MCF 10A (cell line): Measurements from ENCODE around the gene SCGB1D4. TPM values are rescaled to one million over a fixed set of nuclear protein-coding genes. Genes with fewer than 3 reads are reported as not detected.
"Not testable (repeated sequence)": the region's sequence is repeated elsewhere in the genome, so short reads cannot be mapped to it uniquely, and the experiment has no call there.

Experiments
- BruUV-seq: library from RNA; stranded (reverse); fragments of 400-500 nt; replicated peaks from 2 replicates; lab custom pipeline; 2021; lab: Mats Ljungman, UMichigan
- CTCF ChIA-PET: fragments of 300-600 bp; sonication (Branson Sonifier 250); formaldehyde crosslinking; extraction: SDS; loops from one replicate; lab custom pipeline; 2021; ENCODE audit warnings: antibody characterized with exemption, inconsistent platforms; lab: Yijun Ruan, JAX
- POLR2A ChIA-PET: fragments of 300-600, 350-650 bp; sonication (Branson Sonifier 250); formaldehyde crosslinking; extraction: SDS; loops from one replicate; lab custom pipeline; 2020; ENCODE audit warnings: antibody characterized with exemption, inconsistent platforms; lab: Yijun Ruan, JAX
- DNase-seq: peaks from one replicate; pipeline ENCODE4 v3.0.0-alpha.2; 2018; ENCODE audit not compliant: unreplicated experiment
- H3K27ac Mint-ChIP-seq: one replicate; pipeline ENCODE4 v1.8.0; 2022; ENCODE audit warnings: mild to moderate bottlenecking, low read depth, mixed read lengths; ENCODE audit not compliant: unreplicated experiment
- H3K27me3 Mint-ChIP-seq: one replicate; pipeline ENCODE4 v1.8.0; 2022; ENCODE audit warnings: mixed read lengths; ENCODE audit not compliant: insufficient read depth, unreplicated experiment
- H3K36me3 Mint-ChIP-seq: one replicate; pipeline ENCODE4 v1.8.0; 2022; ENCODE audit warnings: mild to moderate bottlenecking, moderate library complexity, mixed read lengths; ENCODE audit not compliant: insufficient read depth, unreplicated experiment
- H3K4me1 Mint-ChIP-seq: one replicate; pipeline ENCODE4 v1.8.0; 2022; ENCODE audit warnings: mixed read lengths; ENCODE audit not compliant: insufficient read depth, unreplicated experiment
- H3K4me3 Mint-ChIP-seq: one replicate; pipeline ENCODE4 v1.8.0; 2022; ENCODE audit warnings: mild to moderate bottlenecking, moderate library complexity, mixed read lengths; ENCODE audit not compliant: unreplicated experiment
- H3K9me3 Mint-ChIP-seq: one replicate; pipeline ENCODE4 v1.8.0; 2022; ENCODE audit warnings: mixed read lengths; ENCODE audit not compliant: unreplicated experiment
- CTCF ChIP-seq: fragments of 200-600 bp; IDR thresholded peaks from one replicate; pipeline ENCODE4 v1.8.0; 2022; ENCODE audit warnings: antibody characterized with exemption, mild to moderate bottlenecking; ENCODE audit not compliant: unreplicated experiment
- intact Hi-C: fragments of 100-400 bp; cut with micrococcal nuclease; formaldehyde crosslinking; loops from 2 replicates; pipeline ENCODE4 v1.14.1; 2022
- total RNA-seq: library from RNA; stranded (reverse); gene quantifications from 2 replicates; pipeline ENCODE4 v1.2.3, GENCODE V29; 2022

The SCGB1D4 gene
- total RNA-seq, 1 experiment from 2014 or later, result not detected

DNA sequence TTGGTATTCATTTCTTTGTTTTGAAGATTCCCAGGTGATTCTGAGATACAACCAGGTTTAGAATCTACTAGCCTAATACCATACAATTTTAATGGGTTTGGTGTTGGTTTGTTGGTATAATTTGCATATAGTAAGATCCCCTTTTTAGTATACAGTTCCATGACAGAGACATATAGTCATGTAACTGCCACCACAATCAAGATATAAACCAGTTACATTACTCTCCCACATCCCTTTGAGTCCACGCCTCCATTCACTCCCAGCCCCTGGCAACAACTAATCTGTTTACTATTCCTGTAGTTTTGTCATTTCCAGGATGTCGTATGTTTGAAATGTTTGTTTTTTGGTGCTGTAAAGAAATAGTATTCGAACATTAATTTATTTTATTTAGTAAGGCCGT is 42.7 kb upstream of the SCGB1D4 start:
- POLR2A ChIA-PET, result no interaction called here
- CTCF ChIA-PET, result interaction anchor here (0.7 to 2.2 kb wide), 6 partner anchors 11 to 728 kb away, joined by 3 to 6 read pairs (median 4); no protein-coding TSS in a partner anchor
- intact Hi-C loops, result no loop called here
- no peak for TF ChIP-seq CTCF
- peaks cover 34% of the 10 kb centered on the region for H3K27me3 Mint-ChIP-seq
- H3K4me3 Mint-ChIP-seq, result no peak overlapping the region
- H3K36me3 Mint-ChIP-seq, result no peaks in the 10 kb centered on the region
- DNase-seq, result no peak
- H3K4me1 Mint-ChIP-seq, result no peaks in the 10 kb centered on the region
- H3K27ac Mint-ChIP-seq, result no peak overlapping the region
- BruUV-seq, result no TSS peak
- H3K9me3 Mint-ChIP-seq, result no peaks in the 10 kb centered on the region

- TF ChIP-seq CTCF, result peak; percentile 52
- no peaks in the 10 kb centered on the region for H3K9me3 Mint-ChIP-seq
- no peak overlapping the region for H3K4me3 Mint-ChIP-seq
- ChIA-PET POLR2A (no interaction called here), CTCF (interaction anchor here (0.6 to 2.2 kb wide), 19 partner anchors 11 to 885 kb away, joined by 3 to 16 read pairs (median 4); no protein-coding TSS in a partner anchor)
- H3K4me1 Mint-ChIP-seq, result no peaks in the 10 kb centered on the region
- intact Hi-C loops, result loop anchor here (1.0 kb wide), 1 partner anchor 38 kb away; no protein-coding TSS in a partner anchor
- no peak overlapping the region for H3K27ac Mint-ChIP-seq
- BruUV-seq, result no TSS peak
- H3K36me3 Mint-ChIP-seq, result peaks cover 8% of the 10 kb centered on the region
- DNase-seq, result peak; percentile 54
- peaks cover 46% of the 10 kb centered on the region for H3K27me3 Mint-ChIP-seq
These were observed 41.5 kb upstream of the SCGB1D4 start for GRCh38 chr11:62340269-62340901.

DNA sequence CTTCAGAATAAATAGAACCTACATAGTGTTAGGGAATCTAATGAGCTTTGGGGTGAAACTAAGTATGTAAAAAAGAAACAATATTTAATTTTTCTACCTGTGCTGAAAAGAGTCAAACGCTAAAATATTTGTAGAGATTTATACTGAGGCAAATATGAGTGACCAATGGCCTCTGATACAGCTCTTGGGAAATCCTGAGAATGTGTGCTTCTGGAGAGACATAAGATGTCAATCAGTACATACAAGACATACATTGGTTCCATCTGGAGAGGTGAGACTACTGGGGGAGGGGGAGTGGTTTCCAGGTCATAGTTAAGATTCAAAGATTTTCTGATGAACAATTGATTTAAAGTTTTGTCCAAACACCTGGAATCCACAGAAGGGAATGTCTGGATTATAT is 39.3 kb upstream of the SCGB1D4 start:
- H3K9me3 Mint-ChIP-seq, result no peaks in the 10 kb centered on the region
- H3K4me3 Mint-ChIP-seq, result peak overlapping the region; percentile 78
- intact Hi-C loops, result no loop called here
- TF ChIP-seq CTCF, result no peak
- BruUV-seq, result no TSS peak
- H3K27me3 Mint-ChIP-seq, result peaks cover 56% of the 10 kb centered on the region
- CTCF ChIA-PET, result interaction anchor here (1.0 to 1.2 kb wide), 4 partner anchors 10 to 43 kb away, joined by 3 to 8 read pairs (median 4); no protein-coding TSS in a partner anchor
- peaks cover 8% of the 10 kb centered on the region for H3K36me3 Mint-ChIP-seq
- no peak for DNase-seq
- H3K27ac Mint-ChIP-seq, result no peak overlapping the region
- POLR2A ChIA-PET, result interaction anchor here (0.6 to 1.4 kb wide), 2 partner anchors 48 to 213 kb away, joined by 3 to 4 read pairs; no protein-coding TSS in a partner anchor
- H3K4me1 Mint-ChIP-seq, result no peaks in the 10 kb centered on the region

GRCh38 chr11:62337303-62338181 is 38.7 kb upstream of the SCGB1D4 start, which contains the start of gene ASRGL1:
Gene ASRGL1 (plus strand): TSS chr11:62337448. CDS start chr11:62337978, 530 bp downstream.
- ChIA-PET CTCF (interaction anchor here (0.6 to 1.2 kb wide), 6 partner anchors 9 to 344 kb away, joined by 3 to 8 read pairs (median 3); no protein-coding TSS in a partner anchor), POLR2A (interaction anchor here (0.6 to 1.4 kb wide), 2 partner anchors 49 to 212 kb away, joined by 3 to 4 read pairs; no protein-coding TSS in a partner anchor)
- Mint-ChIP-seq H3K9me3 (no peaks in the 10 kb centered on the region), H3K27ac (no peak within 1 kb of the TSS), H3K4me1 (no peaks in the 10 kb centered on the region), H3K36me3 (peaks cover 8% of the 10 kb centered on the region), H3K4me3 (peak within 1 kb of the TSS; percentile 78), H3K27me3 (peaks cover 63% of the 10 kb centered on the region)
- intact Hi-C loops, result no loop called here
- TF ChIP-seq CTCF, result no peak
- no TSS peak for BruUV-seq
- peak; percentile 53 for DNase-seq

DNA sequence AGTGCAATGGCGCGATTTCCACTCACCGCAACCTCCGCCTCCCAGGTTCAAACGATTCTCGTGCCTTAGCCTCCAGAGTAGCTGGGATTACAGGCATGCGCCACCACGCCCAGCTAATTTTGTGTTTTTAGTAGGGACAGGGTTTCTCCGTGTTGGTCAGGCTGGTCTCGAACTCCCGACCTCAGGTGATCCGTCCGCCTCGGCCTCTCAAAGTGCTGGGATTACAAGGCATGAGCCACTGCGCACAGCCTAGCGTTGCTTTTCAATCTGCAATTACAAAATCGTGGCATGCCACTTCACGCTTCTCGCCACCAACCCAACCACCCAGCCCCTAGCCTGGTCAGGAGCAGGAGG is 38.1 kb upstream of the SCGB1D4 start:
- peaks cover 69% of the 10 kb centered on the region for H3K27me3 Mint-ChIP-seq
- POLR2A ChIA-PET, H3K4me1 Mint-ChIP-seq, H3K36me3 Mint-ChIP-seq, BruUV-seq, H3K9me3 Mint-ChIP-seq, DNase-seq, intact Hi-C loops, H3K27ac Mint-ChIP-seq: not testable (repeated sequence)
- H3K4me3 Mint-ChIP-seq, result peak overlapping the region; percentile 78
- CTCF ChIA-PET, result interaction anchor here (0.6 kb wide), 2 partner anchors 20 to 344 kb away, joined by 3 read pairs; no protein-coding TSS in a partner anchor
